ENCODE data around the gene CCDC57. TPM values are rescaled to one million over a fixed set of nuclear protein-coding genes. Genes with fewer than 3 reads are reported as not detected.

The CCDC57 gene
- total RNA-seq, 2 donors from 2014 or later, result 76.9 to 78.8 TPM

DNA sequence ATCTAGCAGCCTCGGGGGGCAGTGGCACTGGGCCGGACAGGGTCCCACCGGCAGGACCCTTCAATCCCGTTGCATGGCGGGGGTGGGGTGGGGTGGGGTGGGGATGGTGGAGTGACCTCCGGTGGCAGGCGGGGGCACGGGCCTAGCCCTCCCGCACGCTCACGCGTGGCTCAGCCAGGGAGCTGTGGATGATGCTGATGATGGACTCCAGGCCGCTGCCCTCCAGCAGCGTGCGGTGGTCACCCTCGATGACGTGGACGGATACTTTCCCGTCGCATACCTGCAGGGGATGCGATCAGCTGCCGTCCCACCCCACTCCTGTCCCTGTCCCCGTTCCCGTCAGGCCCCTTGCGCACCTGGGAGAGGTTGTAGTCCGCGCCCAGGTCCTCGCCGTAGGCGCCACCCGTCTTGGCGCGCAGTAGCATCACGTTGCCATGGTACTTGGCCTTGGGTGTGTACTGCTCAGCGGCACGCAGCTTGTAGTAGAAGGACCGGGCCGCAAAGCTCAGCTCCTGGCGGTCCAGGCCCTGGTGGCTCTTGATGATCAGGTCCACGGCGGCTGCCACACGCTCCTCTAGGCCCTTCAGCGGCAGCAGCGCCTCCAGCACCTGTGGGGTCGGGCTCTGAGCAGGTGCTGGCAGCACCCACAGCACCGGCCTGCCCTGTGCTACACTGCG, 133.5 kb downstream of the CCDC57 start:
- H3K36me3 Mint-ChIP-seq (ENCODE audit: insufficient read depth in 2 of 2), result peaks cover 0 to 3% of the 10 kb centered on the region in 2 donors
- DNase-seq (no peak), ATAC-seq (replicated peaks in 1 of 2) (no peak)
- H3K4me3 Mint-ChIP-seq, result no peak overlapping the region
- no peak overlapping the region for H3K27ac Mint-ChIP-seq
- no peaks in the 10 kb centered on the region for H3K27me3 Mint-ChIP-seq (ENCODE audit: low read depth)
- H3K9me3 Mint-ChIP-seq, result no peaks in the 10 kb centered on the region
- H3K4me1 Mint-ChIP-seq (ENCODE audit: low read depth), result no peaks in the 10 kb centered on the region

- peak in 1 of 2 donors; percentile 12 for ATAC-seq (replicated peaks in 1 of 2)
- Mint-ChIP-seq H3K36me3 (ENCODE audit: insufficient read depth in 2 of 2) (peaks cover 0 to 3% of the 10 kb centered on the region in 2 donors), H3K27ac (no peak overlapping the region), H3K4me3 (no peak overlapping the region), H3K4me1 (ENCODE audit: low read depth) (no peaks in the 10 kb centered on the region), H3K9me3 (no peaks in the 10 kb centered on the region), H3K27me3 (ENCODE audit: low read depth) (no peaks in the 10 kb centered on the region)
- no peak for DNase-seq
Observed at GRCh38 chr17:82078433-82078832, 134.2 kb downstream of the CCDC57 start.

GRCh38 chr17:82077617-82078358, 134.9 kb downstream of the CCDC57 start:
- no peak overlapping the region for H3K4me3 Mint-ChIP-seq
- H3K27ac Mint-ChIP-seq, result no peak overlapping the region
- no peaks in the 10 kb centered on the region for H3K4me1 Mint-ChIP-seq (ENCODE audit: low read depth)
- no peaks in the 10 kb centered on the region for H3K27me3 Mint-ChIP-seq (ENCODE audit: low read depth)
- peak in 1 of 2 donors; percentile 28 for ATAC-seq (replicated peaks in 1 of 2)
- no peaks in the 10 kb centered on the region for H3K36me3 Mint-ChIP-seq (ENCODE audit: insufficient read depth in 2 of 2)
- H3K9me3 Mint-ChIP-seq, result no peaks in the 10 kb centered on the region
- DNase-seq, result no peak

GRCh38 chr17:82076785-82077591, 135.7 kb downstream of the CCDC57 start:
- Mint-ChIP-seq H3K36me3 (ENCODE audit: insufficient read depth in 2 of 2) (no peaks in the 10 kb centered on the region), H3K9me3 (no peaks in the 10 kb centered on the region), H3K4me1 (ENCODE audit: low read depth) (no peaks in the 10 kb centered on the region), H3K27me3 (ENCODE audit: low read depth) (no peaks in the 10 kb centered on the region), H3K27ac (no peak overlapping the region), H3K4me3 (no peak overlapping the region)
- ATAC-seq (replicated peaks in 1 of 2) (peak in 1 of 2 donors; percentile 13), DNase-seq (no peak)

DNA sequence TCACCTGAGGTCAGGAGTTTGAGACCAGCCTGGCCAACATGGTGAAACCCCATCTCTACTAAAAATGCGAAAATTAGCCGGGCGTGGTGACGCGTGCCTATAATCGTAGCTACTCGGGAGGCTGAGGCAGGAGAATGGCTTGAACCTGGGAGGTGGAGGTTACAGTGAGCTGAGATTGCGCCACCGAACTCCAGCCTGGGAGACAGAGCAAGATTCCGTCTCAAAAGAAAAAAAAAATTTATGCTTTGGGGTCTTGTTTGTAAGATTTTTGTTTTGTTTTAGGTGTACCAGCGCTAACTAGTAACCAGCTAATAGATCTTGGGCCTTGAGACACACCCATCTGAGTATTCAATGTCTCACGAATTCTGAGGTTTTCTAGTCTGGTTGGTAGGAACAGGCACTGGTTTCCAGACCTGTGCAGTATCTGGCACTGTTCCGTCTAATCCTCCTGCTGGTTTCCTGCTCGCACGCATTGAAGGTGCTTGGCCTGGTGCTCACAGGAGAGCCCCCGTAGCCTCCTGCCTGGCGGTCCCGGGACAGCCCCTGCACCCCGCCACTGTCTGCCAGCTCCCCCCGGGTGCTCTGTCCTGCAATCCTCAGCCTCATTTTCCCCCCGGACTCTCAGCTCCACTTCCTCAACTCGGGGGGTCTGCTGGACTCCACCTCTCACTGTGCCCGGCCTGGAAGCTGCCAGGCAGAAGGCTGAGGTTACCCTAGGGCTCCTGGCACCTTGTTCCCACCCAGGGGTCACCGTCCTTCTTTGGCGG, 136.4 kb downstream of the CCDC57 start:
- no peak for ATAC-seq (replicated peaks in 1 of 2)
- H3K4me3 Mint-ChIP-seq, result no peak overlapping the region
- H3K4me1 Mint-ChIP-seq (ENCODE audit: low read depth), result no peaks in the 10 kb centered on the region
- no peaks in the 10 kb centered on the region for H3K9me3 Mint-ChIP-seq
- no peaks in the 10 kb centered on the region for H3K27me3 Mint-ChIP-seq (ENCODE audit: low read depth)
- H3K36me3 Mint-ChIP-seq (ENCODE audit: insufficient read depth in 2 of 2), result no peaks in the 10 kb centered on the region
- H3K27ac Mint-ChIP-seq, result no peak overlapping the region
- no peak for DNase-seq

DNA sequence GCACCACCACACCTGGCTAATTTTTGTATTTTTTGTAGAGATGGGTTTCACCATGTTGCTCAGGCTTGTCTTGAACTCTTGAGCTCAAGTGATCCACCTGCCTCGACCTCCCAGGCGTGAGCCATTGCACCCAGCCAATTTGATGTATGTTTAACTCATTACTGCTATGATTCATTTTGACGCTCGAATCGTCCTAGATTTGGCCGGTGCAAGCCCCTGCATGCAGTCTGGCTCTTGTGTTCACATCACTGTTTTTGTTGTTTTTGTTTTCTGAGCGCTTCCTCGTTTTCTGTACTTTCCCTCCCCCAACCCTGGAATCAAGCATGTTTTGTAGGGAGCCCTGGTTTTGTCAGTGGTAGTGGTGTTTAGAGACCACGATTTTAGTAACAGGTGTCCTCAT, 139.2 kb downstream of the CCDC57 start:
- DNase-seq (no peak), ATAC-seq (replicated peaks in 1 of 2) (no peak)
- H3K27me3 Mint-ChIP-seq (ENCODE audit: low read depth), result no peaks in the 10 kb centered on the region
- H3K4me3 Mint-ChIP-seq, result no peak overlapping the region
- no peaks in the 10 kb centered on the region for H3K4me1 Mint-ChIP-seq (ENCODE audit: low read depth)
- H3K9me3 Mint-ChIP-seq, result no peaks in the 10 kb centered on the region
- no peak overlapping the region for H3K27ac Mint-ChIP-seq
- no peaks in the 10 kb centered on the region for H3K36me3 Mint-ChIP-seq (ENCODE audit: insufficient read depth in 2 of 2)

GRCh38 chr17:82072827-82073226, 139.8 kb downstream of the CCDC57 start:
- H3K4me3 Mint-ChIP-seq, result no peak overlapping the region
- no peaks in the 10 kb centered on the region for H3K4me1 Mint-ChIP-seq (ENCODE audit: low read depth)
- DNase-seq, result no peak
- no peaks in the 10 kb centered on the region for H3K9me3 Mint-ChIP-seq
- no peak overlapping the region for H3K27ac Mint-ChIP-seq
- H3K27me3 Mint-ChIP-seq (ENCODE audit: low read depth), result no peaks in the 10 kb centered on the region
- no peak for ATAC-seq (replicated peaks in 1 of 2)
- H3K36me3 Mint-ChIP-seq (ENCODE audit: insufficient read depth in 2 of 2), result no peaks in the 10 kb centered on the region

- no peaks in the 10 kb centered on the region for H3K27me3 Mint-ChIP-seq (ENCODE audit: low read depth)
- no peaks in the 10 kb centered on the region for H3K9me3 Mint-ChIP-seq
- DNase-seq (no peak), ATAC-seq (replicated peaks in 1 of 2) (no peak)
- H3K4me3 Mint-ChIP-seq, result no peak overlapping the region
- H3K27ac Mint-ChIP-seq, result no peak overlapping the region
- no peaks in the 10 kb centered on the region for H3K36me3 Mint-ChIP-seq (ENCODE audit: insufficient read depth in 2 of 2)
- H3K4me1 Mint-ChIP-seq (ENCODE audit: low read depth), result peaks cover 14% of the 10 kb centered on the region
Observed at GRCh38 chr17:82070611-82071010, 142.0 kb downstream of the CCDC57 start.

DNA sequence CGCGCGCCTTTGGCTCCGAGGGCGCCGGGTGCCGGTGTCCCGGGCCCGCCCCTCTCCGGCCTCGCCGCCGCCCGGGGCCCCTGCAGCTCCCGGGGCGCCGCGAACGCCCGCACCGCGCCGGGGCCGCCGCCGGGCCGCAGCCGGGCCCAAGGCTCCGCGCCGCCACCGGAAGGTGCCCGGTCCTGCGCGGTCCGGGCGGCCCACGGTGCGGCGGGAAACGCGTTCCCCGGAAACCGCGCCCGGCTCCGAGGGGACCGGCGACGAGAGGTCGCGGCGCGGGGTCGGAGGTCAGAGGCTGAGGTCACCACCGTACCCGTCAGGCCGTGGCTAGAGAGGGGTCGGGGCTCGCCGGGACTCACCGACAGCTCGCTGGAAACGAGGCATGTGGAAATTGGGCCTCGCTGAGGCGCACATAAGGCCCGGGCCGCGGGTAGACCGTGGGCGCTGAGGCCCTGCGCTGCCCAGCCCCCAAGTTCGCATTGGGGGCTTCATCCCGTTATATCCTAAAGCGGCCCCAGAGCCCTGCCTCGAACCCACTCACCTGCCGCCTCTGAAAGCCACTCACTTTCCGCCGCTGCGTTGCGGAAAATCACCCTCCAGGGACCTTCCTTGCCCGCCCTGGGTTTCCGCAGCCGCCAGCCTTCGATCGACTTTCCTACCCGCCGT, 146.9 kb downstream of the CCDC57 start, which contains the start of gene DUS1L:
Gene DUS1L (minus strand): TSS at position 167 of the 666 bp plus-strand sequence. CDS start 745 bp downstream, outside the sequence.
- Mint-ChIP-seq H3K9me3 (no peaks in the 10 kb centered on the region), H3K27me3 (ENCODE audit: low read depth) (no peaks in the 10 kb centered on the region), H3K27ac (peak within 1 kb of the TSS; percentile 96), H3K36me3 (ENCODE audit: insufficient read depth in 2 of 2) (peaks cover 0 to 2% of the 10 kb centered on the region in 2 donors), H3K4me3 (peak within 1 kb of the TSS; percentile 88 to 97), H3K4me1 (ENCODE audit: low read depth) (peaks cover 21% of the 10 kb centered on the region)
- ATAC-seq (replicated peaks in 1 of 2) (peak; percentile 91 to 92), DNase-seq (peak; percentile 75 to 88)

GRCh38 chr17:82065193-82065637, 147.4 kb downstream of the CCDC57 start:
- DNase-seq (peak in 1 of 2 donors; percentile 56), ATAC-seq (replicated peaks in 1 of 2) (peak; percentile 69 to 71)
- Mint-ChIP-seq H3K4me3 (peak overlapping the region; percentile 71 to 74), H3K4me1 (ENCODE audit: low read depth) (peaks cover 21% of the 10 kb centered on the region), H3K9me3 (no peaks in the 10 kb centered on the region), H3K36me3 (ENCODE audit: insufficient read depth in 2 of 2) (peaks cover 0 to 2% of the 10 kb centered on the region in 2 donors), H3K27me3 (ENCODE audit: low read depth) (no peaks in the 10 kb centered on the region), H3K27ac (no peak overlapping the region)

- H3K36me3 Mint-ChIP-seq (ENCODE audit: insufficient read depth in 2 of 2), result peaks cover 0 to 4% of the 10 kb centered on the region in 2 donors
- DNase-seq (no peak), ATAC-seq (replicated peaks in 1 of 2) (no peak)
- H3K27ac Mint-ChIP-seq, result peak overlapping the region; percentile 68
- H3K4me1 Mint-ChIP-seq (ENCODE audit: low read depth), result peaks cover 21% of the 10 kb centered on the region
- H3K9me3 Mint-ChIP-seq, result no peaks in the 10 kb centered on the region
- H3K4me3 Mint-ChIP-seq, result peak overlapping the region; percentile 71 to 74
- no peaks in the 10 kb centered on the region for H3K27me3 Mint-ChIP-seq (ENCODE audit: low read depth)
Observed at GRCh38 chr17:82064433-82065192, 148.0 kb downstream of the CCDC57 start.
